HG02938 (cell line): Measurements from ENCODE around the gene NCOA6.

Experiments
- ATAC-seq: cut with Tn5 transposase; IDR thresholded peaks from one replicate; pipeline ENCODE4 v1.9.1; 2021; ENCODE audit warnings: mild to moderate bottlenecking, moderate library complexity; ENCODE audit not compliant: unreplicated experiment

NCOA6 gene

DNA sequence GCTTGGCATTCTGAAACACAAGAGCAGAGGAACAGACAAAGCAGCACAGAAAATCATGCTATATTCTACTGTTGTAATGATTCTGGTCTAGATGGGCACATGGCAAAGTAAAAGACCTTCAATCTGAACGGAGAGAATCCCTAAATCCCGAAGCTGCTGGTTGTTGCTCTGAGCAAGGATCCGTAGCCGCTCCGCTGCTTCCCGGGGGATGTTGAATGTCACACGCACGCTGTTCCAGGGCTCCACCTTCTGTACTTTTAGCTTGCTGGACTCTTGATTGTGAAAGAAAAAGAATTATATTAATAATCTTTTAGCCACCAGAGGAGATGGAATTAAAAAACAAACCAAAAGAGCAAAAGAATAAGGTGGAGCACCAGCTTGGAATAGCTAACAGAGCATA lies 49.3 kb downstream of the NCOA6 start:
- no peak for ATAC-seq

DNA sequence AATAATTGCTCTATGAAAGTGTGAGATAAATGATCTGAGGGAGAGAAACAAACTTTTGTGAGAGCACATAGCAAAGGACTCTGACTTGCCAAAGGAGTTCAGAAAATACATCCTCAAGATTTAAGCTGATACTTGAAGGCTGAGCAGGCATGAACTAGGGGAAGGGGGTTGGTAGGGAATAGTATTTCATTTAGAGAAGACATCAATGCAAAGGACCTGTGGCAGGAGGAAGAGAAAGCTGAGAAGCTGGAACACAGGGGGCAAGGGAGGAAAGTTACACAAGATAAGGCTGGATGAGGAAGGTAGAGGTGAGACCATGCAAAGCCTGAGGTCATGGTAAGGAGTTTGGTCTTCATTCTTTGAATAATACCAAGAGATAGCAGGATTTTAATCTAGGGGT lies 50.6 kb downstream of the NCOA6 start:
- no peak for ATAC-seq

DNA sequence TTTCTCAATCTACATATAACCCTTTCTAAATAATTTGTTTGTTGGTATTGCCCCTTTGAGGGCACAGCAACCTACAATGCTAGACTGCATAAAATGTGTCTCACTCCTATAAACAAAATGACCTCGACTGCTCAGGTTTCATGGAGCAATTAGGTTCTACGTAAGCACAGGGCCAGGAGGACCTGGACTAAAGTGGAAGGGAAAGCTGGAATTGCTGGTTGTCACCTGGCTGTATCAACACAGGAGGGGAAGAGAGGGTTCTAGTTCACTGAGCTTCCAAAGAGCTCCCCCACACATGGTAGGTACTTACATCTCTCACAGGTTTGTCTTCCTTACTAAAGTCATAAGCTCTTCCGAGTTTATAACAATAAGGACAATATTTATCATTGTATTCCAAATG lies 51.0 kb downstream of the NCOA6 start:
- no peak for ATAC-seq

DNA sequence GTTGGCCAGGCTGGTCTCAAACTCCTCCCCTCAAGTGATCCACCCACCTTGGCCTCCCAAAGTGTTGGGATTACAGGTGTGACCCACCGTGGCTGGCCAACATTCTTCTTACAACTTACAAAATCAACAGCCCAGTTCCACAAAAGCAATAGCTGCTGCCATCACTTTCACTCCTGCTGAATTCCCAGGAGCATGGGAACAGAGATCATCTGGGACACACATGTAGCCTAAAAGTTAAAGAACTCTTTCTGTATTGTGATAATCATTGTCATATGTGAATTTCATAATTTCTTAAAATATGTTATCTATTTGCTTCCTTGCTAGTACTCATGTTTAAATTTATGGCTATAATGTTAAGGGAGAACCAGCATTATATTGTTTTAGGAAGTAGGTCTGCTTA lies 51.7 kb downstream of the NCOA6 start:
- ATAC-seq: no peak

DNA sequence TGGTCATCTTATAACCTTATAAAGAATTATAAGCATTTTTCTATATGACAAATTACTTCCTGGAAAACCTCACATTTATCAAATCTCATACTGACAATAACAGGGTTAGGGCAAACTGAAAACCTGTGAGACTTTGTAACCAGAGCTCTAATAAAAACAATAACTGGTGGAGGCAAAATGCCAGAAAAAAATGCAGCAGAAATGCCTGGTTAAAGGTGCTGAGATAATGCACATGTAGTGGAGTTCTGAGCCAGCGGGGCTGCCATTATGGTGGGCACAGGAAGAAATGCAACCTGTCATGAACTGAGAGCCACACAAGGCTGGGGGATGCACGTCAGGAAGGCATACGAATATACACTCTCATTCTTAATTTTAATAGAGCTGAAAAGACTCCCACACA lies 53.0 kb downstream of the NCOA6 start:
- no peak for ATAC-seq

DNA sequence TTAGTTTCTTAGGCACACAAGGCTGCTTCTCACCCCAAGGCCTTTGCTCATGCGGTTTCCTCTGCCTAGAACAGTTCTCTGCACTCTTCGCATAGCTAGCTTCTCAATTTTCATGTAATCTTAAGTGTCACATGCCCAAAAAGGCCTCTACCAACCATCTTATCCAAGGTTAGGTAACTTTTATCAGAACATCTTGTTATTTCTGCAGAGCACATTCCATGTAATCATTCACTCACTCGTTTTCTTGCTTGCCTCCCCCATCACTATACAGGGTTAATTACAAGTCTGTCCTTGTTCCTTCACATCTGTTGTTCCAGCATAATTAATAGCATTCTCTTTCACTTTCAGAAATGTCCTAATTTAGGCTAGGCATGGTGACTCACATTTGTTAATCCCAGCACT lies 53.8 kb downstream of the NCOA6 start:
- ATAC-seq: no peak

DNA sequence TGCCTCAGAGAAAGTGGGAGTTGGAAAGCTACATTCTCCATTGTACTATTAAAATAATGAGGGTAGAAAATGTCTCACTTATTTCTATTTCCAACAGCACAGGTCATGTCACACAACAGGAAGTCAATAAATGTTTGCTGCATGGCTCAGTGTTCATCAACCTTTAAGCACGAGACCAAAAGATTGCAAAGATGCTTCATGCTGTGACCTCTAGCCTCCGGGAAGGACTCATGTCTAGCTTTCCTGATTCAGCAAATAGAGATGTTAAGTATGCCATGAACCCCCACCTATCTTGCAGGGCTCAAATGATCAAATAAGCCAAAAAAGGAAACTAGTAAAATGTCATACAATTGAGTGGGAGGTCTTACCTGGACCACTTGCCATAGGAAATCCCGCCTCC lies 57.4 kb downstream of the NCOA6 start:
- no peak for ATAC-seq

DNA sequence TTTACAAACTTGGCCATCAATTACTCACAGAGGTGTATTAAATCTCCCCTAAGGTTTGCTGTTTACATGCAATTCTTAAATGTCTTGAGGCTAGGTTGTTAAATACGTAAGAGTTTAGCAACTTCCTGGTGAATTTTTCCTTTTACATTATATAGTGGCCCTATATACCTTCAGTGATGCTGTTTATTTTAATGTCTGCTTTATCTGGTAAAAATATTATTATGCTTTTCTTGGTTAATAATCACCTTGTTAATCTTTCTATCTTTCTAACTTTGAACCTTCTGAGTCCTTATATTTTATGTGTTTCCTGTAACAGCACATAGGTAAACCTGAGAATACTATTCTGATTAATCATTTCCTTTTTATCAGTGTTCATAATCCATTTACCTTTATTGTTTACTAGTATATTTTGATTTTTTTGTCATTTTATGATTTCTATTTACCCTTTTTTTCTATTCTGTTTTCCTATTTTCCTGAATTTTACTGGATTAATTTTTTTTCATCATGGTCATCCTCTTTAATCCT lies 63.4 kb downstream of the NCOA6 start:
- ATAC-seq: no peak

DNA sequence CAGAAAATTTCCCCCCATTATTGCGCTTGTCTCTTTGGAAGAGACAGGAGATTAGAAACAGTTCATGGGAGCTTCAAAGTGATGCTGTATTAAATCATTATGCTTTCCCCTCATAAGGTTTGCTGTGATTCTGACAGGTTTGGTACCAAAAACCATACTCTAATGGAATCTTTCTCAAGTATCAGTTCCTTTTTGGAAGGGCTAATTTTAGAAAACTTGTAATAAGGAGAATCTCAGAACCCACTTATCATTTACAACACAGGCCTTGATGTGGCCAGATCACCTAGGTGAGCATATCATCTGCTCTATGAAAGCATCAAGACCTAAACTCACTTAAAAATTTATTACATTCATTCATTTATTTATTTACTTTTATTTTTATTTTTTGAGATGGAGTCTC lies 70.1 kb downstream of the NCOA6 start:
- ATAC-seq: no peak

DNA sequence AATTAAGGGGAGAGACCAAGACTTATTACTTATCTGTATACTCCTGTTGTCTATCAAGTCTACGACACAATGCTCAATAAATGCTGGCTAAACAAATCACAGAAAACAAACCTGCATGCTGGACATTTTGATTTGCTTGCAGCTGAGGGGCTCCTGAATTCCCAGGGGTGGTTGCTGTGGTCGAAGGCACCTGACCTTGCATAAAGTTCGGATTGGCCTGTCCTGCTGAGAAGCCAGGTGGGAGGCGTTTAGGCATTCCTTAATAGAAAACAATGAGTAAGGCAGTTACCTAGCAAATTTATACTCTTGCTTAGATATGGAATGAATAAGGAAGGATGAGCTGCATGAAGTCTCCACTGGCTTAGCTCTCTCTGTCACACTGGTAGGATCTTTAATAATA lies 70.8 kb downstream of the NCOA6 start:
- ATAC-seq: no peak

DNA sequence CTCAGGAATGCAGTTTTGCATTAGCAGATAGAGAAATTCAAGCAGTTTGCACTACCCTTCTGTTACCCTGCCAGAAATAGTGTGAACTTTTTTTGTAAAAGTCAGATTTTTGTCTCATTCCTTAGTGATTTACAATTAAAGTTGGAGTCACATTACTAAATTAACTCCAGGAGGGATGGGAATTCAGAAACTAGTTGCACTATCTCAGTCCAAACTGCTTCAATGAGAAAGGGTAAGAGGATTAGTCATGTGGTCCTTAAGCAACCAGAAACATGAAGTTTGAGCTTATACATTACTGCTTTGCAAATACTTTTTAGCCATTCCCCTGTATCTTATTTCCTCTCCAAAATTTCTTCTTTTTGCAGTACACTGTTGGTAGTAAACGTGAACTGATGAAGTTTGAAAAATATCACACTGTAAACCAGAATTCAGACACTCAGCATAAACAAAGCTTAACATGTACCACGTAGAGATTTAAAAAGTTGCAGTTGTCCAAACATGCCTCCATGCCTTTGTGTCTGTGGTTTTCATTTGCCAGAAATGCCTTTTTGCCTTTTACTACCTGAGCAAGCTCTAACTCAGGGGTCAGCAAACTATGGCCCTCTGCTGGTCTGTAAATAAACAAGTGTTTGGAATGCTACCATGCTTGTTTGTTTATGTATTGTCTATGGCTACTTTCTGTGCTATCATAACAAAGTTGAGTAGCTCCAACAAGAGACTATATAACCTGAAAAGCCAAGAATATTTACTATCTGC lies 71.6 kb downstream of the NCOA6 start:
- ATAC-seq: no peak

DNA sequence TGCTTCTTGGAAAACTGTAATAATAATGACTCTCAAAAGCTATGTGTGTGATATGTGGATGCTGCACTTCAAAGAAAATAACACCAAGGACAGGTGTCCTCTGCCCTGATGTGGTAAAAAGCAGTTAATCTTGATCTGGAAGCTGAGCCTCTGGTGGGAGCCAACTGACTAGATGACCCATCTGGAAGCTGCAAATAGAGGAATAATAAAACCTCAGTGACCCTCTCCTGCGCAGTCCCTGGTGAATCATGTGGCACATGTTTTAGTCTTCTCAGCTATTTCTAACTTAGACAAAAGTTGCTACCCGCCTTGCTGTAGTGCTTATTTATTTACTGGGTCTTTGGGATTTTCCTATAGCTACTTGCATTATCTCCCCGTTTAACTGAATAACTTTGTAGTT lies 74.0 kb downstream of the NCOA6 start:
- ATAC-seq: no peak

DNA sequence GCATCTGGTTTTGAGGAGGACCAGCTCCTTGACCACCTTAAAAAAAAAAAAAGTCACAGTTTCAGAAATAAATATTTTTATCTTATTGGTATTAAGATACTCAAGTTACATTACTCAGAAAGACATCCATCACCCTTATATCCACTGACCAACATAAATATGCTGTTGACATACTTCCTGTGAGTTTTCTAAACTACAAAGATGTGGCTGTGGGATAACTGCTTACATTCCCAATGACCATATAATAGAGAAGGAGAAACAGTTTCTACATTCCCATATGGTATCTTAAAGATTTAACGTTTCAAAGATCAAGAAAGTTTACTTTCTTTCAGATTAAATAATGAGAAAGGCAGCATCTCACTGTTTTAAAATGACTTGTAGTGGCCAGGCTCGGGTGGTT lies 75.0 kb downstream of the NCOA6 start:
- no peak for ATAC-seq

DNA sequence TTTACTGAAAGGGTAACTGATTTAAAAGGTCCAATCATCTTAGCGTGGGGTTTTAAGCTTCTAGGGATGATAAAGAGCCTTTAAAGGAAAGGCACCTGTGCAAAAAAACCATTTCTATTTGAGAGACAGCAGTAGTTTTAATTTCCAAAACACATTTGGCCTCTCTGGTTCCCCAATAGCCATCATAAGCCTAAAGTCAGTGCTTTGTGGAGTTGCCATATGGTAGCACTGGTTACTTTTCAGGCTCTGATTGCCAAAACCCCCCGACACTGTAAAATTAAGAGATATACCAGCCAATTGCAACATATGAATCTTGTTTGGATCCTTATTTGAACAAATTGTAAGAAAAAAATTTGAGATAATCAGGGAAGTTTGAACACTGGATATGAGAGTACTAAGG lies 76.7 kb downstream of the NCOA6 start:
- ATAC-seq: no peak

DNA sequence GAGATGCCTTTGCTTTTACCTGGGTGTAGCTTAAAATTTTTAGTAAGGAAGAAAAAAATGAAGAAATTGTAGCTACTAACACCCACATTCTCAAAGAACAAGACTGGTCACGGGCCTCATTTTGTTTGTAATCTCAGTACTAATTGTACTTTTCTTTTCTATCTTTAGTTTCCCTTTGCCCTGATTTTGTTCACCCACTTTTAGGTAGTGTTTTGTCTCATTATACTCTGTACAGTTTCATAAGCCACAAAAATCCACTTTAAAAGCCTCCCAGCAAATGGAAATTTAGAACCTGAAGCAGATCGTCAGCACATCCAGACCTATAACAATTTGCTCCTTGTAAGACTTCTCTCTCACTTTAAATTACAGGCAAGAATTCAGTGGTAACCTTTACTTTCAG lies 78.0 kb downstream of the NCOA6 start:
- ATAC-seq: no peak

DNA sequence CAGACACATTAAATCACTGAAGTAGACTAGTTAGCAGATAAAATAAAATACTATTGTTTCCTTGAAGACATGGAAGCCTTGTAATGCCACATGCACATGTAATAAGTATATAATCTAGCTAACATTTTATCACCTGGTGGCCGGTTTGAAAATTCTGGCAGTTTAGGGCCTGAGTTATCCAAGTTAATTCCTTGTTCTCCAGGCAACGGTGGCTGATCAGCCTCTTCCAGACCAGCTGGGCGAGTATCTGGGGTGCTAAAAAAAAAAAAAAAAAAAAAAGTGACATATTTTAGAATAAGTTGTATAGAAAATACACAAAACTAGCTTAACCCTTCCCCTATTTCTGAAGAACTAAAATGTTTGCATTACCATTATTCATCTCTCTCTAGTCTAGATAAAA lies 78.8 kb downstream of the NCOA6 start:
- no peak for ATAC-seq

DNA sequence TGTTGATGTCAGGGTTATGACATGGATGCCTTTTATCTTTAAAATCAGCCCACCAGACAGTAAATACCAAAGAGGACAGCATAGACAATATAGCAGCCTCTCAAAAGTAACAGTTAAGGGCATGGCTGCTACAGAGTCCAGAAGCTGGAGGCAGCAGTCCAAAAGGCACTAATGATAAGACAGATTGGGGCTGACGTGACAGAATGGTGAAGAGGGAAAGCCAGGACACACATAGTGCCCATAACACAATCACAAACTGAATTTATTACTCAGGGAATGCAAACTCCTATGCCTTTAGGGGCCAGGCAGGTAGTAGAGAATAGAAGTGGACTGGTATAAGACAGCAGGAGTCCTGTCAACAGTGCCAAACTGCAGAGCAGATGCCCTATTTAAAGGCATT lies 80.6 kb downstream of the NCOA6 start:
- no peak for ATAC-seq

DNA sequence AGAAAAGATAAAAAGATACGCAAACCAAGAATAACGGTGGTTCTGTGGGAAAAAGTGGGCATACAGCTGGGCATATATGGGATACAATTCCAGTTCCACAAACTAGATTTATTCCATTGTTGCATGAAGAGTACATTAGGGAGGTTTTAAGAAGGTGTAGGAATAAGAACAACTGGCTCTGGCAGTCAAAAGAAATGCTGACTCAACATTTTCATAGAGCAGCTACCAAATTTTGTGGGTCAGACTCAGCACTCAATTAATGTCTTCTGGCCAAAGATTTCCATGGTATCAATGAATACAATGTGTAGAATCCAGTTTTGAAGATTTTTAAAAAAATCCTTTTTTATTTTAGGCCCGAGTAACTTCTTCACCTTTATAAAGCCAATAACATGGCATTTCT lies 81.1 kb downstream of the NCOA6 start:
- ATAC-seq: no peak

DNA sequence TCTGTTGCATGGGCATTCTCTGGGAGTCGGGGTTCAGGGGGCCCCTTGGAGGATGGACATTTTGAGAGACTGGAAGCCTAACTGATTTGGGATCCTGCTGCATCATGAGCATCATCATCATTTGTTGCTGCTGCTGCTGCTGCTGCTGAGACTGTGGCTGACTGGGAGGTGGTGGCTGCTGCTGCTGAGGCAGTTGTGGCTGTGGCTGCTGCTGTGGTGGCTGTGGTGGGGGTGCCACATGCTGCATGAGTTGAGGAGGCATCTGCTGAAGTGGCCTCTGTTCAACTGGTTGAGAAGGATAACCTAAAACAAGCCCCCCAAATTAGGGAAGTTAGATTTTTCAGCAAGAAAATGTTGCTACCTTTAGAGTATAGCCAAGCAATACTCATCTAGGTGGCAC lies 82.4 kb downstream of the NCOA6 start:
- ATAC-seq: no peak

DNA sequence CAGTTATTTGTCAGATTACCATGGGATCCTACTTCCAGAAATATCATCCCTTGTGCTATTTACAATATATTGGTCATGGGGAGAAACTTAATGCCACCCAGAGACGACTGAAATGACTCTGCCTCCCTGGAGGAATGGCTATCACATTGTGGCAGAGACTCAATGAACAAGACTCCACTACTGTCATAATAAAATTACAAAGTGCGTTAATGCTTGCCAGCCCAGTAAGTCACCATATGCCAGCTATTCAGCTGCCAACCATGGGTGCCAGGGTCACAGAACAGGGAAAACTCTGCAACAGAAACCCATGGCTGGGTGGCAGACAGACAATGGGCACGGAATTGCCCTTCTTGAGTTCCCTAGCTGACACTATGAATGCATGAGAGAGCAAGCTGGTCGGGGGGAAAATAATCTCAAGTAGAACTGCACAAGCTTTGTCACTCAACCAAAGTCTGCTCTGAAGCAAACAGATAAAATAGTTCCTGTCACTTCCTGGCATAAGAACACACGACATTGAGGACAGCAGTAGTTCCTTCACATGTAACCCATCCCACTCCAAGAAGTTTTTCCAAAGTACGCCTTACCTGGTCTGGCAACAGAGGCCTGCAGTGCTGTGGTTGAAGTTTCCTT lies 89.2 kb downstream of the NCOA6 start:
- no peak for ATAC-seq

DNA sequence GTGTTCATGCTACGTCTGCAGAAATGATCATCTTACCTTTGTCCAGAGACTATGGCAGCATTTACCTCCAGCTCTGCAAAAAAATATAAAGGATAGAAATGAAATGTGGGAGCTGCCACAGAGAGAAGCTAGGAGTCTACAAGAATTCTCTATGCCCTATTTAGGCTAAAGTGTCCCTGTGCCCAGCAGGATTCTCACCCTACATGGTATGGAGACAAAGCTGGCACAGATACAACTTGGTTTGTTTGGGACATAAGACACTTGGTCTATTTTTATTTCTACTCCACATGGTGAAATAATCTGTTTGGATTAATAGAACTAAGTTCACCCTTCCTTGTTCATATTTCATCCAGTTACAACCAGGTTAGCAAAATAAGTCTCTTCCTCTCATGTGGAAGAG lies 92.9 kb downstream of the NCOA6 start:
- no peak for ATAC-seq

DNA sequence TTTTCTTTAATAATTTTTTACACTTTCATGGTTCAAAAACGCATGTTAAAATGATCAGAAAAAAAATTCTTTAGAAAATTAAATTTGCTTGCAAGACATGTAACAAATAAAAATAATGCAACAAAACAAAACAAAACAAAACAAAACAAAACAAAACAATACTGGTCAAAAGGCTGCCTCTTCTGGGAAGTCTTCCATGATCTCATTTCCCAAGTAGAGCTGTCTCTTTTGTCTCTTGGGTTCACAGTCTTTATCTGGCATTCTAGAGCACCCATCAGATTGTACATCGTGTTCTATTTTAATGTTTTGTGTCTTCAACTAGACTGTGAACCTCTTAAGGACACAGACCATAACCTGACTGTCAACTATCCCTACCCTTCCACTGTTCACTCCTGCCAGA lies 96.0 kb downstream of the NCOA6 start:
- ATAC-seq: no peak

DNA sequence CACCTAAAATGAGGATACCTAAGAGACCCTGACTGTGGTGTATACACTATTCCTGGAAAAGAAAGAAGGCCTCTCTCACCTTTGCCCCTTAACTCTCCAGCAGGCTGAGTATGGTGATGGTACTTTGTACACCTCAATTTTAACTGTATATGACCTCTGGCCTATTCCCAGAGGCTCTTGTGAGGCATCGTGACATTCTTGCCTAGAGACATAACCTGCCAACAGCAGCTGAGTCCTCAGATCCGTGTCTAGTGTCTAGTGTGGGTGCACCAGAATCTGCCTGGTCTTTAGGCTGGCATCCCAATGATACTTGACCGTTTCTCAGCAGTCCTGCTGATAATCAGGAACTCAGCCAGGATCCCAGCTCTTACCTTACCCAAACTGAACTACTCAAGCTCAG lies 101.3 kb downstream of the NCOA6 start:
- ATAC-seq: no peak
